T-helper 1 cell treated with Interleukin-12 subunit alpha and Interleukin-12 subunit beta and Interleukin-4 antibody, amounts not matched to agents 30 ng/mL and 1 ng/mL, for 36 hours (primary cell): Measurements from ENCODE around the gene C1orf52. TPM values are rescaled to one million over a fixed set of nuclear protein-coding genes. Genes with fewer than 3 reads are reported as not detected.

ENCODE experiments used
- intact Hi-C: fragments of 100-400 bp; cut with micrococcal nuclease; formaldehyde crosslinking; loops from one replicate; pipeline ENCODE4 v1.15.1; 2024
- total RNA-seq: library from RNA; stranded (reverse); gene quantifications from 2 replicates; pipeline ENCODE4 v1.2.3, GENCODE V29; 2022

The C1orf52 gene
- total RNA-seq, 1 donor from 2014 or later, result 24.4 TPM

GRCh38 chr1:85201340-85202091, 57.9 kb downstream of the C1orf52 start:
- intact Hi-C loops, result loop anchor here (1.0 to 2.0 kb wide), 15 partner anchors 22 to 1123 kb away; partner anchors contain the start of genes BCL10, C1orf52, CTBS and SSX2IP

DNA sequence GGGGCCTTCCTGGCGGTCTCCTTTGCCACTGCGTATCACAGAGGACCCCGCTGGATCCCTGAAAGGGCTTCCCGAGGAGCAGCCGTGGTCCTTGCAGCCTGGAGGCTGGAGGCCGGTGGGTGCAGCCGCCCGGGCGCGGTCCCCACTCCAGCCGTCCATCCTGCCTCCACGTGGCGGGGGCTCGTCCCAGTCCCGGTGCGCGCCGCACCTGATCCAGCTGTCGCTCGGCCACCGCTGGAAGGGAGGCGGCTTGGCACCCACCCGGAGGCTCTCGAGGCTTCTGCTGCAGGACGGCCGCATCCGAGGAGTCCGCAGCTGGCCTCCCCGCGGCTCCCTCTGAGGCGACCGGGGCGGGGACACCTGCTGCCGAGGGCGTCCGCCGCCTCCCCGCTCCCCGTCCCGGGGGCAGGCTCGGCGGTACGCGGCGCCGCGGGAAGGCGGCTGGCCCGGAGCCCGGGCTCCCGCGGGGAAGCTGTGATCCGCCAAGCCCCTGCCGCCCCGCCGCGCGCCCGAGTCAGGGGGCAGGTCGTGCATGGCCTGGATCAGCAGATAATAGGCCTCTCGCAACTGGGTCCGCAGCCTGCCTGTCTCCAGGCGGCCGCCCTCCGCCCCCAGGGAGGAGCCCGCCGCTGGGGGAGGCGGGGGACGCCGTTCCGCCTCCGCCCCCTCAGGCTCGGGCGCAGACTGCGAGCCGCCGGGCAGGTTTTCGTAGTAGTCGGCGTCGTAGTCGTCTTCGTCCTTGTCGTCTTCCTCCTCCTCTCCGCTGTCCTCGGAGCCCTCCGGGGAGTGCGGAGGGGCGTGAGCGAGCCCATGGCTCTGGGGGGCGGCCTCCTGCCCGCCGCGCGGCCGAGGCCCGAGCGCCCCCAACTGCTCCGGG, 58.8 kb downstream of the C1orf52 start, which contains the start of gene SYDE2:
Gene SYDE2, minus strand, starts transcription at position 554 of the 877 bp plus-strand sequence. Its CDS starts 20 bp downstream, at position 534.
- intact Hi-C loops, result loop anchor here (1.0 to 2.0 kb wide), 15 partner anchors 21 to 1122 kb away; partner anchors contain the start of genes BCL10, C1orf52, CTBS and SSX2IP

Other genes starting within 250 kb of the C1orf52 start
- 12.0 and 12.3 TPM in 2 replicates for gene MCOLN3, start 211.2 kb downstream of the C1orf52 start, total RNA-seq
- gene SYDE2, start 58.6 kb downstream of the C1orf52 start, total RNA-seq, result 0.39 and 0.64 TPM in 2 replicates
- 28.2 and 30.1 TPM in 2 replicates for gene BCL10, start 17.0 kb upstream of the C1orf52 start, total RNA-seq
- gene DDAH1, start 205.5 kb upstream of the C1orf52 start, total RNA-seq, result not detected in 2 replicates